Occipital lobe (tissue), 2 donors: ENCODE measurements around the gene CSAG2. TPM values are rescaled to one million over a fixed set of nuclear protein-coding genes. Genes with fewer than 3 reads are reported as not detected.

ENCODE experiments used
- DNase-seq: peaks from one replicate; lab custom pipeline; 2025; lab: John Stamatoyannopoulos, UW
- total RNA-seq: library from RNA; depleted of rRNA; stranded (reverse); fragments of >200 nt; gene quantifications from one replicate; pipeline ENCODE4 v1.2.3, GENCODE V29; 2014

Gene CSAG2
- total RNA-seq, 1 donor from 2014 or later: not detected

- no peak for DNase-seq
Measured at GRCh38 chrX:152663086-152663485, 46.0 kb downstream of the CSAG2 start.

GRCh38 chrX:152658302-152658701, 50.8 kb downstream of the CSAG2 start:
- DNase-seq: no peak

Other genes with a start within 250 kb of the CSAG2 start
- gene GABRQ, start 71.4 kb downstream of the CSAG2 start, total RNA-seq: 0.47 TPM
- not detected for gene MAGEA3, start 10.5 kb downstream of the CSAG2 start, total RNA-seq
- not detected for gene MAGEA2B, start 5.4 kb upstream of the CSAG2 start, total RNA-seq
- not detected for gene CSAG1, start 24.4 kb upstream of the CSAG2 start, total RNA-seq
- gene MAGEA12, start 24.5 kb upstream of the CSAG2 start, total RNA-seq: not detected
- not detected for gene MAGEA2, start 44.6 kb upstream of the CSAG2 start, total RNA-seq
- gene CSAG3, start 49.9 kb upstream of the CSAG2 start, total RNA-seq: not detected
- not detected for gene MAGEA6, start 60.4 kb upstream of the CSAG2 start, total RNA-seq
- 24.2 TPM for gene CETN2, start 121.5 kb upstream of the CSAG2 start, total RNA-seq
- 14.5 TPM for gene NSDHL, start 121.8 kb upstream of the CSAG2 start, total RNA-seq
- 2.3 TPM for gene ZNF185, start 188.8 kb upstream of the CSAG2 start, total RNA-seq